Neural progenitor cell (in vitro differentiated cells): ENCODE measurements around the gene MVK. TPM values are rescaled to one million over a fixed set of nuclear protein-coding genes. Genes with fewer than 3 reads are reported as not detected.
A peak's percentile ranks its signal among the peaks of the same experiment; 100 is the strongest.

Experiments
- DNase-seq: peaks from one replicate; pipeline ENCODE4 v3.0.0-alpha.2; 2016; ENCODE audit warnings: low spot score
- H2AFZ ChIP-seq: fragments of 200-600 bp; sonication (generic); replicated peaks from 2 replicates; pipeline ENCODE4 v1.6.1; 2016; ENCODE audit warnings: antibody characterized with exemption
- H3F3A ChIP-seq: fragments of 200-600 bp; sonication (generic); 2 replicates; pipeline ENCODE4 v1.6.1; 2016; ENCODE audit warnings: antibody characterized with exemption, low read depth
- H3K27ac ChIP-seq: fragments of 200-600 bp; sonication (generic); 2 replicates; pipeline ENCODE4 v1.5.1; 2016; ENCODE audit warnings: mild to moderate bottlenecking
- H3K27me3 ChIP-seq: fragments of 200-600 bp; sonication (generic); 2 replicates; pipeline ENCODE4 v1.6.1; 2016; ENCODE audit warnings: mild to moderate bottlenecking, moderate library complexity
- H3K36me3 ChIP-seq: fragments of 200-600 bp; sonication (generic); 2 replicates; pipeline ENCODE4 v1.5.1; 2016
- H3K4me1 ChIP-seq: fragments of 200-600 bp; sonication (generic); 2 replicates; pipeline ENCODE4 v1.6.1; 2016; ENCODE audit warnings: mixed run types
- H3K4me2 ChIP-seq: fragments of 200-600 bp; sonication (generic); 2 replicates; pipeline ENCODE4 v1.6.1; 2016
- H3K4me3 ChIP-seq: fragments of 200-600 bp; sonication (generic); 2 replicates; pipeline ENCODE4 v1.5.1; 2016
- H3K79me2 ChIP-seq: fragments of 200-600 bp; sonication (generic); 2 replicates; pipeline ENCODE4 v1.6.1; 2016; ENCODE audit warnings: low read depth
- H3K9ac ChIP-seq: fragments of 200-600 bp; sonication (generic); 2 replicates; pipeline ENCODE4 v1.6.1; 2016
- H3K9me3 ChIP-seq: fragments of 200-600 bp; sonication (generic); 2 replicates; pipeline ENCODE4 v1.5.1; 2016; ENCODE audit warnings: low read depth
- H4K20me1 ChIP-seq: fragments of 200-600 bp; sonication (generic); 2 replicates; pipeline ENCODE4 v1.6.1; 2016; ENCODE audit warnings: low read depth
- H3K27ac Mint-ChIP-seq: 3 replicates; pipeline ENCODE4 v1.8.0; 2021; ENCODE audit warnings: mixed read lengths
- H3K27me3 Mint-ChIP-seq: 2 replicates; pipeline ENCODE4 v1.8.0; 2022; ENCODE audit warnings: low read depth, mild to moderate bottlenecking, inconsistent platforms, moderate library complexity, mixed read lengths; ENCODE audit not compliant: insufficient read depth
- H3K36me3 Mint-ChIP-seq: 3 replicates; pipeline ENCODE4 v1.8.0; 2021; ENCODE audit warnings: mixed read lengths
- H3K4me1 Mint-ChIP-seq: 3 replicates; pipeline ENCODE4 v1.8.0; 2021; ENCODE audit warnings: mixed read lengths
- H3K4me3 Mint-ChIP-seq: 3 replicates; pipeline ENCODE4 v1.8.0; 2021; ENCODE audit warnings: mild to moderate bottlenecking, moderate library complexity, mixed read lengths
- H3K9me3 Mint-ChIP-seq: 3 replicates; pipeline ENCODE4 v1.8.0; 2020; ENCODE audit warnings: mixed read lengths
- EZH2 ChIP-seq: fragments of 200-600 bp; sonication (generic); IDR thresholded peaks from 2 replicates; pipeline ENCODE4 v1.6.1; 2017; ENCODE audit warnings: antibody characterized with exemption, mild to moderate bottlenecking, moderate library complexity
- EZH2phosphoT487 ChIP-seq: fragments of 200-600 bp; sonication (generic); IDR thresholded peaks from 2 replicates; pipeline ENCODE4 v1.6.1; 2017; ENCODE audit warnings: antibody characterized with exemption
- total RNA-seq: library from RNA; depleted of rRNA; stranded (reverse); fragments of >200 nt; gene quantifications from 2 replicates; pipeline ENCODE4 v1.2.3, GENCODE V29; 2015; ENCODE audit warnings: low replicate concordance
- TF ChIP-seq, protein P1 (sequence below): fragments of 200-600 bp; sonication (generic); IDR thresholded peaks from 2 replicates; pipeline ENCODE4 v1.5.1; 2017; ENCODE audit warnings: antibody characterized with exemption, mild to moderate bottlenecking

The MVK gene
- total RNA-seq, 1 donor from 2014 or later: 8.3 TPM

DNA sequence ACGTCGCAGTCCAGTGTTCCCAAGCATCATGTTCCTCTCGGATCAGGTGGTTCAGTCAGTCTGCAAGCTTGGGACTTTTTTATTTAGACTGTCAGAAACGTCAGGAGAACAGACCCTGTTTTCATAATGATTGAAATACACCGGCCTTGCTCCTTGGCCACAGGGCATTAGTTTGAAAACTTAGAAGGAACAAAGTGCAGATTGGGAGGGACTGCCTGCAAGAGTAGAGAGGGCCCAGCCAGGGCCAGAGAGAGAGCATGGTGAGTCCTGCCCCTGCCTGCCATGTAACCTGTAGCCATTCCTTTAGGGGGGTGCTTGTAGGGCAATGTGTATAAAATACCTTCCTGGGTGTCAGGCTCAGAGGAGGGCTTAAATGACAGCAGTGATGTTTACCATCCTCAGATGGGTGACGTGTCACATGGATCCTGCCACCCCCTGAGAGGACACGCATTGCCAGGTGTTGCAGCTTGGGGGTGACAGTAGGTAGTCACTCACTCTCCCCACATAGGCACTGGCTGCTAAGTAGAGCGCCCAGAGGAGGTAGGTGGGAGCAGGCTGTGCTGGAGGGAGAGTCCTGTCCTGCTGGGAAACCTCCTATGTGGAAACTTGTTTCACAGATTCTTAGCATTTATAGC is 46.0 kb upstream of the MVK start:
- Mint-ChIP-seq H3K27ac (no peak overlapping the region), H3K4me3 (no peak overlapping the region), H3K27me3 (peaks cover 17% of the 10 kb centered on the region), H3K36me3 (peaks cover 38% of the 10 kb centered on the region), H3K4me1 (peaks cover 67% of the 10 kb centered on the region), H3K9me3 (no peaks in the 10 kb centered on the region)
- no peaks in the 10 kb centered on the region for H3K36me3 ChIP-seq
- no peak for DNase-seq
- peaks cover 38% of the 10 kb centered on the region for H3F3A ChIP-seq
- peaks cover 59% of the 10 kb centered on the region for H3K4me1 ChIP-seq
- H3K9me3 ChIP-seq: no peaks in the 10 kb centered on the region
- no peaks in the 10 kb centered on the region for H3K27me3 ChIP-seq
- TF ChIP-seq, protein P1, sequence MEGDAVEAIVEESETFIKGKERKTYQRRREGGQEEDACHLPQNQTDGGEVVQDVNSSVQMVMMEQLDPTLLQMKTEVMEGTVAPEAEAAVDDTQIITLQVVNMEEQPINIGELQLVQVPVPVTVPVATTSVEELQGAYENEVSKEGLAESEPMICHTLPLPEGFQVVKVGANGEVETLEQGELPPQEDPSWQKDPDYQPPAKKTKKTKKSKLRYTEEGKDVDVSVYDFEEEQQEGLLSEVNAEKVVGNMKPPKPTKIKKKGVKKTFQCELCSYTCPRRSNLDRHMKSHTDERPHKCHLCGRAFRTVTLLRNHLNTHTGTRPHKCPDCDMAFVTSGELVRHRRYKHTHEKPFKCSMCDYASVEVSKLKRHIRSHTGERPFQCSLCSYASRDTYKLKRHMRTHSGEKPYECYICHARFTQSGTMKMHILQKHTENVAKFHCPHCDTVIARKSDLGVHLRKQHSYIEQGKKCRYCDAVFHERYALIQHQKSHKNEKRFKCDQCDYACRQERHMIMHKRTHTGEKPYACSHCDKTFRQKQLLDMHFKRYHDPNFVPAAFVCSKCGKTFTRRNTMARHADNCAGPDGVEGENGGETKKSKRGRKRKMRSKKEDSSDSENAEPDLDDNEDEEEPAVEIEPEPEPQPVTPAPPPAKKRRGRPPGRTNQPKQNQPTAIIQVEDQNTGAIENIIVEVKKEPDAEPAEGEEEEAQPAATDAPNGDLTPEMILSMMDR: no peak
- H3K79me2 ChIP-seq: no peaks in the 10 kb centered on the region
- no peak overlapping the region for H3K4me3 ChIP-seq
- no peak overlapping the region for H3K4me2 ChIP-seq
- H4K20me1 ChIP-seq: peaks cover 30% of the 10 kb centered on the region
- H3K9ac ChIP-seq: no peak overlapping the region
- H2AFZ ChIP-seq: no peak overlapping the region
- H3K27ac ChIP-seq: no peak overlapping the region

DNA sequence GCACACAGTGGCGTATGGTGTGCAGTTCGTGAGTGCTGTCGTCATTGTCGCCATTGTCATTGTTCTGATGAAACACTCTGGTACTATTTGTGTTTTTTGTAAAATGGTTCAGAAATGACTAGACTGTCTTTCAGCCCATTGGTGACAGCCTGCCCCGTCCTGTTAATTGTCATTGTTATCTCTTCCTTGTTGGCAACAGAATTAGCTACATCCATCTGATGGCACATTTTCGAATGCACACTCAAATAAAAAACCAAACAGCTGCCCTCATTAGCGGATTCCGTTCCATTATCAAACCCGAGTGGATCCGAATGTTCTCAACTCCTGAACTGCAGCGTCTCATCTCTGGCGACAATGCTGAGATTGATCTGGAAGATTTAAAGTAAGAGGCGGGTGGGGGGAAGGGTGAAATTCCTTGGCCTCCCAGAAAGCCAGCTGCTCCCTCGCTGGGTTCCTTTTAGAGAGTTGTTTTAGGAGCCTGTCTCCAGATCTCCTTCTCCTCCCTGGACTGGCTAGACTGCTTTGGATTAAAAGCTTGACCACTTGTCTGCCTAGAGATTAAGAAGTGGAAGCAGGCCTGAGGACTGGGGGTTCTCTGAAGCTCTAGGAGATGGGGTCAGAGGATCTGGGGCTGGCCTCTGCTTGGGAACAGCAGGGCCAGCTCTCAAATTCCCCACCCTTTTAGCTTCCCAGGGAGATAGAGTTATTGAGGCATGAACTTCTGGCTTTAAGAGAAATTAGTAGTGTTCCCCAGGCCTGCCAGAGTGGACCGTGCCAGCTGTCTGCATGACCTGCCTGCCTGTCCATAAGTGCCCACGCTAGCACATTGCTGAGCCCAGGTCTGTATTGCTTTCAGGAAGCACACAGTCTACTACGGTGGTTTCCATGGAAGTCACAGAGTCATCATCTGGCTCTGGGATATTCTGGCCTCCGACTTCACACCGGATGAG is 43.6 kb upstream of the MVK start:
- Histone ChIP-seq H3K27ac (no peak overlapping the region), H3K4me1 (peaks cover 38% of the 10 kb centered on the region), H3K9ac (no peak overlapping the region), H4K20me1 (peaks cover 15% of the 10 kb centered on the region), H3K79me2 (no peaks in the 10 kb centered on the region), H3K4me2 (peak overlapping the region; percentile 30), H3K4me3 (no peak overlapping the region), H3K27me3 (no peaks in the 10 kb centered on the region), H3F3A (peaks cover 17% of the 10 kb centered on the region), H3K36me3 (no peaks in the 10 kb centered on the region), H3K9me3 (no peaks in the 10 kb centered on the region), H2AFZ (no peak overlapping the region)
- TF ChIP-seq EZH2 (no peak), EZH2phosphoT487 (peak; percentile 24)
- TF ChIP-seq, protein P1: no peak
- peak; percentile 57 for DNase-seq
- Mint-ChIP-seq H3K36me3 (peaks cover 36% of the 10 kb centered on the region), H3K27me3 (peaks cover 12% of the 10 kb centered on the region), H3K4me1 (peaks cover 43% of the 10 kb centered on the region), H3K9me3 (no peaks in the 10 kb centered on the region), H3K27ac (peak overlapping the region; percentile 22), H3K4me3 (no peak overlapping the region)

DNA sequence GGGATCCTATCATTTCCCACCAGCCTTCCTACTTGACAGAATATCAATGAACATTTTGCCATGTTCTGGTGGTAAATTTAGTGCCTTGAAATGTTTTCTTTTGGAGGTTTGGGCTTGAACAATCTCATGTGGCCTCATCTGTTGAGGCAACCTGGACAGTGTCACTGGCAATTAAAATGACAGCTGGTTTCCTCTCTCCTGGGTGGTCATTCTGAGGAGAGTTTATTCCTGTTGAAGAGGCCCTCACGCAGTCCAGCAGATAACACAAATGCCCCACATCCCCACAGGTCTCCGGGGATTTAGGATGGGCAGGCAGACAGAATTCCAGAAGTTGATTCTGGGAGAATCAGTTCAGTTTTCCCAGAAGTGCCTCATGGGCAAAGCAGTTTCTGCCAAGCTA is 42.2 kb upstream of the MVK start:
- Histone ChIP-seq H4K20me1 (peaks cover 9% of the 10 kb centered on the region), H3K27me3 (no peaks in the 10 kb centered on the region), H2AFZ (no peak overlapping the region), H3K79me2 (no peaks in the 10 kb centered on the region), H3K27ac (no peak overlapping the region), H3K4me1 (peaks cover 25% of the 10 kb centered on the region), H3K4me2 (no peak overlapping the region), H3K9me3 (no peaks in the 10 kb centered on the region), H3K36me3 (no peaks in the 10 kb centered on the region), H3K9ac (no peak overlapping the region), H3K4me3 (no peak overlapping the region), H3F3A (peaks cover 3% of the 10 kb centered on the region)
- Mint-ChIP-seq H3K4me1 (peaks cover 30% of the 10 kb centered on the region), H3K36me3 (peaks cover 31% of the 10 kb centered on the region), H3K4me3 (no peak overlapping the region), H3K27ac (no peak overlapping the region), H3K27me3 (peaks cover 10% of the 10 kb centered on the region), H3K9me3 (no peaks in the 10 kb centered on the region)
- no peak for DNase-seq
- TF ChIP-seq EZH2phosphoT487: no peak
- TF ChIP-seq, protein P1: no peak
- TF ChIP-seq EZH2: no peak
